Stimulated activated CD8-positive, alpha-beta memory T cell treated with anti-CD3 and anti-CD28 coated beads, Interleukin-7, amount 100 ng/mL, for 4 hours (primary cell): Measurements from ENCODE around the gene IL37.

Experiments
- DNase-seq, 2 donors: peaks; one replicate each; pipeline ENCODE4 v3.0.0-alpha.2; 2020; ENCODE audit warnings: low read depth in 2 of 2

Gene IL37, protein sequence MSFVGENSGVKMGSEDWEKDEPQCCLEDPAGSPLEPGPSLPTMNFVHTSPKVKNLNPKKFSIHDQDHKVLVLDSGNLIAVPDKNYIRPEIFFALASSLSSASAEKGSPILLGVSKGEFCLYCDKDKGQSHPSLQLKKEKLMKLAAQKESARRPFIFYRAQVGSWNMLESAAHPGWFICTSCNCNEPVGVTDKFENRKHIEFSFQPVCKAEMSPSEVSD

DNA sequence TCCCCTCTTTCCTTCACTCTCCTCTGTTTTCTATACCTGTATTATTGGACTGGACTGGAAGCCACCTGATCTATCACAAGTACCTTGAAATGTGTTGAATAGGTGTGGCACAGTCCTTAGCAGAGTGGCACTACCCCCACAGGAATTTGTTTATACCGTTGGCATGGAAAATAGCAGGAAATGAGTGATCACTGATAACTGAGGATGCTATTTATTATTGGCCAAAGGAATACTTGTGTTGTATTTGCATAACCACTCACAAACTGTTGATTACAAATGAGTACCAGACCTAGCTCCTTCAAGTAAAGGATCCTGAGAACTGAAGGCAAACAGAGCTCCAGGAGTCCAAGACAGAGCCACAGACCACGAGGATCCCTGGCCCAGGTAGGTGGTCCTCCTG lies at the start of gene IL37:
Gene IL37 (plus strand): TSS at position 301 of the 400 bp plus-strand sequence. CDS start 1,848 bp downstream, outside the sequence.
- no peak for DNase-seq

DNA sequence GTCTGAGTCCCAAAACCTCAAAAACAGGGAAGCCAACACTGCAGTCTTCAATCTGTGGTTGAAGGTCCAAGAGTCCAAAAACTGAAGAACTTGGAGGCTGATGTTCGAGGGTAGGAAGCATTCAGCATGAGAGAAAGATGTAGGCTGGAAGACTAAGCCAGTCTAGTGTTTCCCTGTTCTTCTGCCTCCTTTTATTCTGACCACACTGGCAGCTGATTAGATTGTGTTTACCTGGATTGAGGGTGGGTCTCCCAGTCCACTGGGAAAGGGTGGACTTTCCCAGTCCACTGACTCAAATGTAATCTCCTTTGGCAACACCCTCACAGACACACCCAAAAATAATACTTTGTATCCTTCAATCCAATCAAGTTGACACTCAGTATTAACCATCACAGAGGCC lies 46.9 kb upstream of the IL37 start:
- DNase-seq, result no peak

DNA sequence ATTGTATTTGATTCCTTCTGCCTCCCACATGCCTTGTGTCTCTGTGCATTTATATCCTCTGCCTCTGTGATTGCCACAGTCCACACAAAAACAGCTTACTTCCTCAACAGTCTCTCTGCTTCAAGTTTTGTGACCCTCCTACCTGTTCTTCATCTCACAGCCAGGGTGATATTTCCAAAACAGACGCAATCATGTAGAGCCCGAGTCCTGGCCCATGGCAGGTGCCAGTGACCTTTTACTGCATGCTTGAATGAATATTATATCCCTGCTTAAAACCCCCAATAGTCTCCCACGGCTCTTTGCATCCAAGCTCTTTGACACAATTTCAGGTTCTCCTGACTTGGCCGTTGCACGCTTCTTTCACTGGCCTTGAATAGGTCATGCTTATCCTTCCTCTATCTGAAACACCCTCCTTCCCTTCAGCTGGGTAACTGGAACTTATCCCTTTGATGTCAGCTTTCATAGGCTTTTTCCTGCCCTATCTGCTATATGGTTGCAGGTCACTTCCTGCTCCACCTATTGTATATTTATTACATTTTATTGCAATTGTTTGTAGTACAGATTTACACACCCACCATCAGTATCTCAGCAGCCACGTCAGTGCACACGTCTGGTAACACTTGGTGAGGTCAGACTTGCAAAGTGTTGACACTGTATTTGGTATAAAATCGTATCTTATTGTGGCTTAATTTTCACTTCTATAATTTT lies 44.7 kb upstream of the IL37 start:
- DNase-seq, result no peak

DNA sequence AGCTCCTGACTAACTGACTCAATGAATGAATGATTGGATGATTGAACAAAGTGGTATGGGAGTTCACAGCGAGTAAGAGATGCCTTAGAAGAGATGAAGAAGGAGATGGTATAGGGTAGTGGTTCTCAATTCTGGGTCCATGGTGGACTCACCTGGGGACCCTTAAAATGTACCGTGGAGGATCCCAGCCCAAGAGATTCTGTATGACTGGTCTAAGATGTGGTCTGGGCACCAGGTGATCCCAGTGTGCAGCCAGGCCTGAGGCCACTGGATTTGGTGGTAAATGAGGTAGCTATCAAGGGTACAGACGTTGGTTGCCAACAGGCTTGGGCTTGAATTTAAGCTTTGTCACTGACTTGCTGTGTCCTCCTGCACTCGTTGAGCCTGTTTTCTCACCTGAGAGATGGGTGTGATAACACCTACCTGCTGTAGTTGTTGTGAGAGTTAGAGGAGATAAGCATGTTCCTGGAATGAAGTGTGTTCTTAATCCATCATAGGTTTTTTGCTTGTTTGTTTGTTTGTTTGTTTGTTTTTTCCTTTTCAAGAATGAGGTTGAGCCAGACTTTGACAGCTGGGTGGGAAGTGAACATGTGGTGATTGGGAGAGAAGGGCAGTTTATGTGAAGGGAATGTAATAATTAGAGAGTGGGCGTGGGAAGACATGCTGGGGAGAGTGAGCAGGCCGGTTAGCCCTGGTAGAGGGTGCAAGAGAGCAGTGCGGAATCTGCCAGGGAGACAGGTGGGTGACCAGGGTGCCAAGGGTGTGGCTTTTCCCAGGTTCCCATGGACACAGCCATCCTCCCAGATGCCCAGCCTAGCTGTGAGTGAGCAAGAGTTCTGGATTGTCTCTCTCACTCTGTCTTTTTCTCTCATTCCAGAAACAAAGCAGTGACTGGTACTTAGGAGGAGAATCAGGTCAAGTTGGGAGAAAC lies 43.0 kb upstream of the IL37 start:
- DNase-seq, result no peak

DNA sequence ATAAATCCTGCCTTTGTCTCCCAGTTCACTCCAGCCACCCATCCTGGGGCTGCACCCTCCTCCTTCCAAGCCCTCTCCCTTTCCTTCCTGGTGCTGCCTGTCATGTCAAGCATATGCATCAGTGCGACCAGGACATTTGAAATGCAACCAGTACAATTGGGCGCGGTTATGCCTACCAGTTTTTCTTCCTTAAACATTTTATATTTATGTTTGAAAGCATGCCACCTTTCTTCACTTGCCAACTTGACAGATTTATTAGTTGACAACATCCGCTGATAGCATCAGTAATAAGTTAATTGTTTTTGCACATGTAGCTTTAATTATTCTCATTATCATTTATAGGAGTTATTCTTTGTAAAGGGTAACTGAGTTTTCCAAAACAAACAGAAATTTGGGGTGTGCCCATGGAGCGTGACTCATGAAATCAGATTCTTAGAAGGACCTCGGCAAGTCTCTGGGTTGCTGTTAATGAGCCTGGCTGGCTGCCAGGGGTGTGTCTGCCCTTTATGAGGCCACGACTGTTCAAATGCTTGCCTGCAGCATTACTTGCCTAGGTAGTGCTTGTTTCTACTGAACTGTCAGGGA lies 41.6 kb upstream of the IL37 start:
- DNase-seq, result no peak

DNA sequence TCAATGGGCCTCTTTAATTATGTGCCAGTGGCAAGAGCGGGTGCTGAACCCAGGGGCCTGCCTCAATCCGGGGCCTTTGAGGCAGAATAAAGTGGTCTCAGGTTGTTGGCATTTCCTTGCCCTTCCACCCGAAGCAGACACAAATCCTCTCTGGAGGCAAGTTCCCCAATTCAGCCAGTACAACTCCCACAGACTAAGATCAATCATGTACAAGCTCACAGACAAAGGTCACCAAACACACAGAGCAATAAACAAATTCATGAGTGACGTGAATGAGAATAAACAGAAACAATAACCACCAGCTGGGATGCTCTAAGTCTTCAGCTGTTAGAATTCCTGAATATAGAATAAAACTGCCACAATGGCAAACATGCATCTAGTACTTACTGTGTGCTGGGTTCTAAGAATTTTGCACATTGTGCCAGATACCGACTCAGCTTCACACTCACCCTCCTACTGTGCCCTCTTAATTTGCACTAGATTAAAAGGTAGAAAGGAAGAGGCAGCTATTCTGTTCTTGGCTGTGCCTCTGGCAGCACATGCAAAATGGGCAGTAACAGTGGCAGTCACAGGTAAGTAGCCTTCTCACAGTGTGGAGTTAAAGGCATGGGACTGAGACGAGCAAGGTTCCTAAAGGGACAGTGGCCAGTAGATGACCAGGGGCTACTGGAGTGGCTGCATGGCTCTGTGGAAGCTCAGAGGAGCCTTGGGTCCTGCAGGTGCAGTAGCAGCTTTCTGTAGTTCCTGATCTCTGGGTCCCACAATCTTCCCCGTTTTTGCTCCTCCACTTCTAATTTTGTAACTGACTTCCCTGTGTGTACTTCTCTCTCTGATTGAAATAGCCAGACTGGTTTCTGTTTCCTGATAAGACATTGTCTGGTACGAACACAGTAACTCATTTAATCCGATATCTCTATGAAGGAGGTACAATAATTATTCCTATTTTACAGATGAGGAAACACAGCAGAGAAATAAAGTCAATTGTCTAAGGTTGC lies 39.8 kb upstream of the IL37 start:
- no peak for DNase-seq

DNA sequence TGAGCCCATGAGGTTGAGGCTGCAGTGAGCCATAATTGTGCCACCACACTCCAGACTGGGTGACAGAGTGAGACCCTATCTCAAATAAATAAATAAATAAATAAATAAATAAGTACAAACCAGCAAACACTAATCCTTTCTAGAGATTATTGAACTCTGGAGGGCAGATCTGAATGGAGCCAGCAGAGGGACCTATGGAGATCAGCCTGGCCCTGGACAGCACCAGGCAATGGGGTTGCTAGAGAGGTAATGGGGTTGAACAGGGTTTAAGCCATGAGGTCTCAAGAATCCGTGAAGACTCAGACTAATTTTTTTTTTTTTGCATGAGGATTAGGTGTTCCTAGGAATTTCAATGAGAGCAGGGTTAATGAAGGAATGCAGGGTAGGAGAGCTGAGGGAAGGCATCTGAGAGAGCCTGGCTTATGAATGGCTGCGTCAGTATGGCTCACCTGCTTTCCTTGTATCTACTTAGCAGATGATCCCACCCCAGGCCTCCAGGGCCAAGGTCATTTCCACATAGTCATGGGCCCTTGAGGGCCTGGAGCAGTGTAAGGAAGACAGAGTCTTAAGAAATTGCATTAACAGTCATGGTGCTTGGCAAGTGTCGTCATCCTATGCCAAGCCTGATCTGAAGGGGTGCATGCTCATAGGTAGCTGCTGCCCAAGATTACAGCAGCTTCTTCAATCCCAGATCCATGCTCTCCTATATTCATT lies 34.6 kb upstream of the IL37 start:
- no peak for DNase-seq

DNA sequence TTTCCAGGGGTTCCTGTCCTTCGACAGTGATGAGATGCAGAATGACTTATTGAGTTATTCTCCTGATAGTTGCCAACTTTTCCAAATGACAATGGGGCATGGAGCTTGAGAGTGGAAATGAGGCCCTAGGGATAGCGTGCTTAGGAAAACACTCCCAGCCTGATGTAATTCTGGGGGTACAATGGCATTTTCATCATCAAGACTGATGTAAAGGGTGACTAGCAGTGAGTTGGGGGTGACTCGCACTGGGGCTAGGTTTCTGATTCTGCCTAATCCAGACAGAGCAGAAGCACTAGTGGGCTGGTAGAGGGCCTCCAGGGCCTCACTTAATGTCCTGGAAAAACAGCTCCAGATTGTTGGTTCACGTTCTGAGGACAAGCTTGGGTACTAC lies 34.0 kb upstream of the IL37 start:
- DNase-seq, result no peak

DNA sequence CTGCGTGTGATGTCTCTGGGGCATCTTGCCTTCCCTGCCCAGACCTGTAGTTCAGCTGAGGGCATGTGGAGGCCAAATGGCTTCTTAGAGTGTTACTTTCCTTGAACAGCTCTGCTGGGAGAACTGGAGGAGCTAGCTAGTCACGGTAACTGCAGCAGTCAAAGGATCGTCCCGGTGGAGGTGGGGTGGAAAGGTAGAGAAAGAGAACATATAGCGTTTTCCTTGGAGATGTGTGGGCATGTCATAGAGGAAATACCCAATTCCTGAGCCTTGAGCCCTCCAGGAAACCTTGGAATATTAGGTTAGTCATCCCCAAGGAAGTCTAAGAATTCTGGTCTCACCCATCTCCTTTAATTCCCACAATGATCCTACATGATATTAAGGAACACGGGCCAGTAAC lies 33.5 kb upstream of the IL37 start:
- no peak for DNase-seq

DNA sequence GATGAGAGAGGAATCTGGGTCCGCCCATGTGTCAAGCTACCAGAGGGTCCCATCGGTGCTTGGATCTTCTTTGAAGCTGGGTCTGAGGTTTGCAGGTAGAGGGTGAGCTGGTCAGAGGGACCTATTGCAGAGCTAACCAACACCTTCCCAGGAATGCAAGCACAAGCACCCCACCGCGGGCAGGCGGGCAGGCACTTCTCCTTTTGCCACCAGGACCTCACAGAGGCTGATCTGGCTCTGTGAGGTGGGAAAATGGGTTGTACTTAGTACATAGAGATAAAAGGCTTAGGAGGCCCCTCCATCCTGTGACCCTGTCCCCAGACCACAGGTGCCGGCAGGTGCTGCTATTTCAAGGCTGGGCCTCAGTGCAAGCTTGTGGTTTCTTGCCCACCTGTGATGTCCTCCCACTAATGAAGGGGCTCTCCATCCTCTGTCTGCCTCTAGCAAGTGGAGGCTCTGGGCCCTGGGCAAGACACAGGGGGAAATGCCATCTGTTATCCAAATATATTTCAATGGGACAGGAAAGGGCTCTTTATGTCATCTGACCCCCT lies 31.4 kb upstream of the IL37 start:
- DNase-seq, result no peak

DNA sequence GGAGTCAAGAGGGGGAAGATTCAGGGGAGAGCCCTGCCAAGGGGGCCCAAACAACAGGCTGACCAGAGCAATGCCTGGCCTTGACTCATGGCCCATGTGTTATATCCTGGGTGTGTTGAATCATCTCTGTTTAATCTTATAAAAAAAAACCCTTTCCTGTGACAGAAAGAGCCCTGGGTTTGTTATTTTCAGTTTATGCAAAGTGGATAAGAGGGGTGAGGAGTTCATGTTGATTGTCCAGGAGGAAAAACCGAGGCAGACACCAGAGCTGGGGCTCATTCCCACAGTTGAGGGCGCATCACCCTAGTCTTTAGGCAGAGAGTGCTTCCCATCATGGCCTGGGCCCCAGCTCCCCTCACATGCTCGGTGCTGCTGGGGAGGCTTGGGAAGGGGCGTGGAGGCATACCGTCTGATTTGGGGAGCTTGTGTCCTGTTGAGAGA lies 30.9 kb upstream of the IL37 start:
- DNase-seq, result no peak

DNA sequence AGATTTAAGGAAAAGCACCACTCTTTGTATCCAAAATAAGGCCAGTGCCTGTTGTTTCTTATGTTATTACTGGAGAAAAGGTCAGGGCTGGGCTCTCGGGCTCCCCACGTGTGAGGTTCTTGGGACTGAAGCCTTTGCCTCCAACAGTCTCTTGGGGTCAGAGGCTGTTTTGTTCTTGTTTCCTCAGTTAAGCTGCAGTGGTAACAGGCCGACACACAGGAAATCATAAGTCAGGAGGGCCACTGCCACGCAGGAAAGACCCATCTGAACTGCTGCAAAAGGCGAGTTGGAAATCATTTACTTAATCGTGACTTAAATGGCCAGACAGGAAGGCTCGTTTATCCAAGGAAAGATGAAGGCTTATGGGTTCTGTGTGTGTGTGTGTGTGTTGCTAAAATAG lies 30.3 kb upstream of the IL37 start:
- no peak for DNase-seq

DNA sequence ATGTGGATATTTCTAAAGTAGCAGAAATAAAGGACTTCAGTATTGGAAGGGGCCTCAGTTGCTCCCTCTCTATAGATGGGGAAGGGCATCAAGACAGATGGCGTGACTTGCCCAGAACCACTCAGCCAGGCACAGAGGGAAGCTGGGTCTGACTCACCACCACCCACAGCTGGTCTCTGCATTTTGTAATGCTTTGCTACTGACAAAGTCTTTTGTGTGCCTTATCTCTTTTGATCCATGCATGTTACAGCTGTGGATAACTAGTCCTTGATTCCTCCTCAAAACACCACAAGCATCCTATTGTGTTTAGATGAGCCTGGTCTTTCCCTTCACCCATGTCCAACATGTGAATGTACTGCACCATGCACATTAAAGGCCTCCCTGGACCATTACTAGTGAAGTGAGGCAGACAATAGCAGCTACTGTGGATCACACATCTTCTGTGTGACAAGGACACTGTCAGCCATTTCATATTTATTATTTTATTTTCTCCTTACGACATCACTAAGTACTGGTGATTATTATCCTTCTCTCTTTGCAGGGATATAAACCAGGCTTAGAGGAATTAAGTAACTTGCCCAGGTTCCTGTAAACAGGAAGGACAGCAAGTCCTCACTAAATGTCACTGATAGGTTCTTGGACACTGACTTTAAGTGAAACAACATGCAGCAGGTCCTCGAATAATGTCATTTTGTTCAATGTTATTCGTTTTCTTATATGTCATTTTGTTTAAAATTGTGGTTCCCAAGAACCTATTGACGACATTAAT lies 29.6 kb upstream of the IL37 start:
- no peak for DNase-seq

DNA sequence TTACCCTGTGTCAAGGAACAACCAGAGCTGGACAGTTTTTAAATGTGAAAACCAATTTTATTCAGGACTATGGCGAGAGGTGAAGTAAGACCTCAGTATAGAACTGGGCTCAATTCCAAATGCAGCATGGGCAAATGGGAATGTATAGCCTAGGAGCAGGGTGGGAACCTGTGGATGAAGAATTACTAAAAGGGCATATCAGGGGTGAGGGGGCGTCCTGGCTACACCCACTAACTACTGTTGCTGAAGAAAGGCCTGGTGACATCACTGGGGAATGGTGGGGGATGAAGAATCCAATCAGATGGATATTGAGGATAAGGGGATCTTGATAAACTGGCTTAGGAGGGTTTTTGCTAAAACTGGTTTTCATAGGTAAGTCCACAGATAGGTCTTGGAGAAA lies 27.3 kb upstream of the IL37 start:
- DNase-seq, result no peak

DNA sequence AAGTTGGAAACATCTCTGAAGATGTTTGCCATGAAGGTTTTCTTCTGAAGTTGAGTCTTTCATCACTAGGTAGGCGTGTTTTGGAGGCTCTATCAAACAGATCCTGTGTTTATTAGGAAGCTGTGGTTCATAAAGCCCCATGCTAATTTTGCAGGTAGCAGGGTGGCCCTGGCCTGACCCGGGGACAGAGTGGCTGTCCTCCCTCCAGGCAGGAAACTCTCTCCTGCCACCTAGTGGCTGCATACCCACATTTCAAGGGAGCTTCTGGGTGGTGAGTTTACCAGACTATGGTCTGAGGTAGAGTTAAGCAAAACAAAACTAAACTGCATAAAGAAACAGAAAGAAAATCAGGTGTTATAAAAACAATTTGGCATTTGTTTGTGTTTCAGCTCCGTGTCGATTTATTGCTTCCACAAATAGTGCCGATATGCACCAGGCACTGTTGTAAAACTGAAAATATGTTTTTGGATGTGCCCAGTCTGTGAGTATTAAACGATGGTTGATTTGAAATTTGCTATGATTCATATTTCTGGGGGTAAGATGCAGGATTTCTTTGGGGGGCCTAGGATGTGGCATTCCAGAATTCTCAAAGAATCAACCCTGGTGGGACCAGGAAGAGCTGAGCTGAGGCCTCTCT lies 26.0 kb upstream of the IL37 start:
- peak; percentile 31 to 41 for DNase-seq

DNA sequence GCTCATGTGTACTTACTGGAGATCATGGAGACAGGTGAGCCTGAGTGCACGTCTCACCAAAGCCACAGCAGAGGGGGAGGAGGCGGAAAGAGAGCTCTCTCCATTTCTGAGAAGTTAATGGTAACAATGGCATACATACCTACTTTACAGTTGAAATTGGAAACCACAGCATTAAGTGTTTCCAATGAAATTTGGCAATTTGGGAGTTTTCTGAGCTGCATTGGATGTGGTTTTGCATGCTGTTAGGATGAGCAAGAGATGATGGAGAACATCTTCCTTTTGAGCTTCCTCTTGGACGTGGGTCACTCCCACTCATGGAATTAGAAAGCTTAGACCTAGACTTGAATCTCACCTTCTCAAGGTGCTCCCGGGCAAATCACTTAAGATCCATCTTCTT lies 25.5 kb upstream of the IL37 start:
- no peak for DNase-seq

DNA sequence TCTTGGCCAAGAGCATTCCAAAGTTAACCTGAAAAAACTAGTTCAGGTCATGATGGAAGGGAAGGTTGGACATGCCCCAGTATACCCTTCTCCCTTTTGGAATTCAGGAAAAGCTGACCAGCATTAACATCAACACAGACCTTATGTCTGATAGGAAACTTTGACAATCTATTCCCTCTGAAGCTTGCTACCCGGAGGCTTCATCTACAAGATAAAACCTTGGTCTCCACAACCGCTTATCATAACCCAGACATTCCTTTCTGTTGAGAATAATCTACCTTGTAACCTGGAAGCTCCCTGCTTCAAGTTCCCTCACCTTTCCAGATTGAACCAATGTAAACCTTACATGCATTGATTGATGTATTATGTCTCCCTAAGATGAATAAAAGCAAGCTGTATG lies 24.7 kb upstream of the IL37 start:
- no peak for DNase-seq

DNA sequence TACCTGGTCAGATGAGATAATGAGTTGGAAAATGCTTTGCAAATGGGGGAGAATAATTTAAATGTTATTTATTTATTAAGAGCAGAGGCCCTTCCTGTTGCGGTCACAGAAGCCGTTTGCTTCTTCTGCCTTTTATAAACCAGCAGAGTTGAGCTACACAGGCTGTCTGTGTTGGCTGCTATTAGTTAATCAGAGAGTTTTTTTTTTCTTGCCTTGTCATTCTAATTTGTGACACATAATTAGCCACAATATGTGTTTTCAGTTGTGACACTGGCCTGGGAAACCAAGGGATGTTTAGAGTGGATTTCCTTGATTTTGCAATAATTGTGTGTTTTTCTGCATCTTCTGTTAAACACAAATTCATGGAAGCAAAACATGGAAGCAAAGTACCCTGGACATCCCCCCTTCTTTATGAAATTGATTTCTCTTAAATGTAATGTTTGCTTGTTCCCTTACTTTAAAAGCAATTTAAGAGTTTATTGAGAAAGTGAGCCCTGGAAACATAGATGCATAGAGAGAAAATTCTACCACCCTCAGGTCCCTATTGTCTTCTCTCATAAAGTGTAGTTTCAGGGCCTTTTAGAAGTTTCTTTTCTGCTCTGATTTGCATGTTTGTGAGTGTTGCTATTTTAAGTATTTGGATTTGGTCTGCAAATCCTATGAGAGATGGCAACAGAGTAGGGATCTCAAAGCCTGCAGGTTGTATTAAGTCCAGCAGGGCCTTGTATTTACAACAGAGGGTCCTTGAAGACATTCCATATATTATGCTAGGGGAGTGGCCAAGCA lies 22.8 kb upstream of the IL37 start:
- no peak for DNase-seq
